Fibroblast of skin of right biceps (primary cell): Measurements from ENCODE around the gene RERE.
"Not testable (repeated sequence)": the region's sequence is repeated elsewhere in the genome, so short reads cannot be mapped to it uniquely, and the experiment has no call there.

ENCODE experiments used
- DNase-seq: peaks from one replicate; pipeline ENCODE4 v3.0.0-alpha.2; 2013

RERE gene

DNA sequence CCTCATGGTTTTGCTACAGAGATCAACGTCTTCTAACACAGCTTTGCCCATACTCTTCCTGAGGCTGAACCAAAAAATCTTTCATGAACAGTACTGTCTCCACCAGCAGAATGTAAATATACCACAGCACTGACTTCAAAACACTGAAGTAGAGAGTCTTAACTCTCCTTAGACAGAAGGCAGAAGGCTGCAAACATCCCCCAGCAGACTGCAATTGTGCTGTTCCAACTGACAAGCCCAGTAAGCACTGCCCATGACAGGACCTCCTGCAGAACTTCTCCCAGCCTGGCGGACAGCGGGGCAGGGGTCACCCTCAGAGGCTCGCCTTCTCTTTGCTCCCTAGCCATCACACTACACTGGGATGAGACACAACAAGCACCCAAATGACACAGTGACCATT, 218.7 kb downstream of the RERE start:
- no peak for DNase-seq

DNA sequence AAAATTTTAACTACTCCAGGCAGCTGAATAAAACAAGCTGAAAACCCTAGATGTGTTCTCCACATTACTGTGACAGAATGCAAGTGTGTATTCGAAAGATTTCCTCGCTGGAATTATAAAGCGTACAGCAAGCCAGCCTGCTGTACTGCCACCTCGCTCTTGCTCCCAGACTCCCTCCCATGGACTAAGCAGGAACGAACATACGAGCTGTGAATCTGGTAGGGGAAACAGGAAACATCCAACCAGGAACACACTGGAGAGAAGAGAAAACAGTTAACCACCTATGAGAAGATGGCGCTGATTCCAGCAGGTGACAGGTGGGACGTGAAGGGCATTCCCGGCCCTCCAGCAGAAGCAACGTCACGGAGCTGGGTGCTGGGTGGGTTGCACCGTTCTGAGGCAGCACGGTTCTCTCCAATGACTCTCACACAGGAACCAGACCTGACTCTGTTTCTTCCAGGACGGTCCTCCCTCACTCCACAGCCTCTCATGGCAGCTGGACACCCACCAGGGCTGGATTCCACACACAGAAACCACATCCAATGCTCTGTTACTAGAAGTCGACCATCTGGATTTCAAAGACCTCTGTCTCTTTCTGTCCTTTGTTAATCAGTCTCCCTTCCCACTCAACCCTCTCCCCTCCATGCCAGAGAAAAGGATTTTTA, 219.2 kb downstream of the RERE start:
- peak; percentile 65 for DNase-seq

GRCh38 chr1:8597455-8597854, 220.0 kb downstream of the RERE start:
- DNase-seq: peak; percentile 76

DNA sequence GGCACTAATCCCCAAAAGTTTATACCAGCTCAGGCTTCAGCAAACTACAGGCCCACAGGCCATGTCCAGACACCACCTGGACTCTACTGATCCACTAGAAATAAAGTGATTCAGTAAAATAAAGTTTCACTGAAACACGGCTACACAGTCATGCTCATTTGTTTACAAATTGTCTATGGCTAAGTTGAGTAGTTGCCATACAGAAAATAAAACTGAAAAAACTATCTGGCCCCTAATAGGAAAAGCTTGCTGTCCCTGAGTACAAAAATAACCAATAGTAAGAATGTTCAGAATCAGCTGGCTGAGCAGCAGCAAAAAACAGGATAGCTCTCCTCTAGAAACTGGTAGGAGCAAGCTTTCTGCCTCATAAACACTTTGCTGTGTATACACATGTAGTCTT, 221.5 kb downstream of the RERE start:
- DNase-seq: no peak

DNA sequence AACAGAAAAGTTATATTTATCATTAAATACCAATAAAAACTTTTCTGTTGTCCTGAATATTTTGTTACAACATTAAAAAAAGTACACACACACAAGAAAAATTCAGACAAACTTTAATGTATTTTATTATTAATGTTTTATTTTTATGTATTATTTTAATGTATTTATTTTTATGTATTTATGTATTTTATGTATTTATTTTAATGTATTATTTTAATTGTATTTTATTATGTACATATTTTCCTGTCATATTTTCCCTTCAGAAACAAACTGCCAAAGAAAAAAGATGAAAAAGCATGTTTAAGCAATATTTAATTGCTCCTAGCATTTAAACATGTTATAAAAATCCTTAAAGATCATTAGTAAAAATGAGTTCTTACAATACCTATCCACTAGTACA, 222.1 kb downstream of the RERE start:
- DNase-seq: no peak

DNA sequence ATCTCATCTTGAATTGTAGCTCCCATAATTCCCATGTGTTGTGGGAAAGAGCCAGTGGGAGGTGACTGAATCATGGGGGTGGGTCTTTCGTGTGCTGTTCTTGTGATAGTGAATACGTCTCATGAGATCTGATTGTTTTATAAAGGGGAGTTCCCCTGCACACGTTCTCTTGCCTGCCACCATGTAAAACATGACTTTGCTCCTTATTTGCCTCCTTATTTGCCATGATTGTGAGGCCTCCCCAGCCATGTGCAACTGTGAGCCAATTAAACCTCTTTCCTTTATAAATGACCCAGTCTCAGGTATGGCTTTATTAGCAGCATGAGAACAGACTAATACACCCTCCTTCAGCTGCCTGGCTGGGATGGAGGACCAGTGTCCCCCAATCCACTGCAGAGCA, 224.1 kb downstream of the RERE start:
- not testable (repeated sequence) for DNase-seq

DNA sequence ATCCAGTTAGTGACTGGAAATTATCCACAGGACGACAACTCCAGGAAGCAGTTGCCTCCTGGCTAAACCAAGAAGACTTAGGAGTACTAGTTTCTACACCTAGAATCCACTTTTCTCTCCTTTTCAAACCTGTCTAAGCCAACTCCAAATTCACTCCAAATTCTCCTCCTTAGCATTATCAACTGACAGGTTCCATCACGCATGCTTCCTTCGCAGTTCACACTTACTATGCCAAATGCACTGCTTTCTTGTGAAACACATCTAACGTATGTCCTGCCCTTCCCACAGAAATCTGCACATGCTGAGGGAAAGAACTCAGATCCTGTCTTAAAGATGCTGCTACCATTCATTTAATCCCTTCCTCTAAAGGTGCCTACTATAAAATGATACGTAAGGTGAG, 225.9 kb downstream of the RERE start:
- no peak for DNase-seq

- no peak for DNase-seq
Measured at GRCh38 chr1:8590721-8591351, 226.6 kb downstream of the RERE start.

GRCh38 chr1:8589571-8589970, 227.9 kb downstream of the RERE start:
- no peak for DNase-seq

DNA sequence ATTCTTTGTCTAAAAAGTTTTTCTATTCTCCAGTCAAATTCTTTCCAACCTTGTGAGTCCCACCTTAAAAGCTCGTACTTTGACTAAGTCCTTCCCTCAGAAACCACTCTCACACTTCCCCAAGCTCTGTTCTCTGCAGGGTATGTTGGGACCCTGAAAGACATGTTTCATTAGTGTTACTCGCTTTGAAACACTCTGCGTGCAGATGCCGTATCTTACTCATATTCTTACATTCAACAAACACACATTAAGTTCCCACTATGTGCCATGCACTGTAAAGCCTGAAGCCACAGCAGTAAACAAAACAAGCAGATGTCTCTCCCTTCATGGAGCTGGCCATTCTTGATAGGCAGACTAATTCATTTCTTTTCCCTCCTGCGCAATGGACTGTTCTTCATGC, 229.7 kb downstream of the RERE start:
- DNase-seq: no peak

- peak; percentile 28 for DNase-seq
Measured at GRCh38 chr1:8586438-8586837, 231.0 kb downstream of the RERE start.

GRCh38 chr1:8584316-8584715, 233.1 kb downstream of the RERE start:
- peak; percentile 21 for DNase-seq

DNA sequence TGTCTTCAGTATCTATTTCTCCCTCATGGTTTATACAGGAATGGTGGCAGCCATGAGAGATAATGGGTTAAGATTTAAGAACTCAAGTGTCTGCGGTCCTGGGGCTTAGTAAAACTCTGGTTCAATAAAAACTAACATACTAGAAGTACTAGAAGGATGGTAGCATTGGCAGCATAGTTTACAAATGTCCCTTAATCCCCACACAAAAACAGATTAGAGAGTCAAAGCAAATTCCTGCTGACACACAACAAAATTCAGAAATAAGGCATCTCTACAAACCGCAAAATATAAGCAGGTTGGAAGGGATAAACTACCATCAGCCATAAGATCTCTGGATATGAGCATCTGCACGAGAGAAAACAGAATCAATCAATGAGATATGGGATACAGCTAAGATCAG, 234.4 kb downstream of the RERE start:
- DNase-seq: no peak

DNA sequence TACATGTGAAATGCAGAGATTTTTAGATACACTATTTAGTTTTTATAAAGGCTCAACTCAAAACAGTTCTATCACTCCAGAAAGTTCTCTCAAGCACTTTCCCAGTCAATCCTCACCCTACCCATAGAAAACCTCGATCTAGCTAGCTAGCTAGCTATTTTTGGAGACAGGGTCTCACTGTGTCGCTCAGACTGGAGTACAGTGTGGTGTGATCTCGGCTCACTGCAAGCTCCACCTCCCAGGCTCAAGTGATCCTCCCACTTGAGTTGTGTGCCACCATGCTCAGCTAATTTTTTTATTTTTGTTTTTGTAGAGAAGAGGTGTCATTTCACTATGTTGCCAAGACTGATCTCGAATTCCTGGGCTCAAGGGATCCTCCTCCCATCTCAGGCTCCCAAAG, 236.9 kb downstream of the RERE start:
- DNase-seq: no peak

GRCh38 chr1:8578936-8579335, 238.5 kb downstream of the RERE start:
- no peak for DNase-seq

DNA sequence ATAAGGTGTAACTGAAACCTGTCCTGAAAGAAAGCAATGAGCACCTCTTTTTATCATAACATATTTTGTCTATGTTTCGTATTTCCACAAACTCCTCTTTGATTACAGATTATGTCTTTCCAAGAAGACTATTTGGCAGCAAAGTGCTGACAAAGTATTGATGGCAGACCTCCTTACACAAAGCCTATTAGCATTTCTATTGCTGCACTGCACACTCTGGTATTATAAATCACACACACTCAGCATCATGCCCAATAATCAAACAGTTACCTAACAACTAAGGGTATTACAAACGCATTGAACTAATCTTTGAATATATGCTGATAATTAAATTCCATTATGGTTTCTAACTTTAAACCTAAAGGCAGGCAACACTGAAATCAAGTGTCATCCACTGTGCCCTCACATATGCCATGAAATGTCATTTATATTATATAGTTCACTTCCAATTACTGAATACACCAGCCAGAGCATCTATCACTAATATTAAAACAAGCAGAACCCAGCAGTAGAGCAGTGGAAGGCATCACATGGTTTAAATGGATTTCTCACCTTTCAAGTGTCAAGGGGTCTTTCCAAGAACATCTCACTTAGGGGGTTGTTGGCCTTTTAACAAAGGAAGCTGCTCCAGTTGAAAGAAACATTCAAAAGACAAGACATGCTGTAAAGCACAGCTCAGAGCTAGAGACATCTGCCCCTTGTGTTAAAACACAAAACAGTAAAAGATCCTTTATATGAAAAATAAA, 239.1 kb downstream of the RERE start:
- DNase-seq: no peak

- no peak for DNase-seq
Measured at GRCh38 chr1:8574985-8575384, 242.5 kb downstream of the RERE start.

DNA sequence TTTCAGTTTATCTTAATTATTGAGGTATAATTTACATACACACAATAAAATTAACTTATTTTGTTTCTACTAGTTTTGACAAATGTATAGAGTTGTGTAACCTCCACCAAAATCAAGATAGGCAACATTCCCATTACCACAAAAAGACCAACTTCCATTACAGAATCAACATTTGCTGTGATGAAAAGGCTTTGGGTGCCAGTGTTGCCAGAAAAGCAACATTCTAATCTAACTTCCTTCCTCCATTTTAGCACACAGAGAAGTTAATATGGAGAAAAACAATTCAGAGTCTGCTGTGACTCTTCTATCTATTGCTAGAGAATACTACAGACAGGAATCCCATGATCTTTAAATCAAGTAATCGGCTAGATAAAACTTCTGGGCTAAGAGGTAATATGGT, 245.3 kb downstream of the RERE start:
- no peak for DNase-seq

GRCh38 chr1:8571200-8571984, 246.0 kb downstream of the RERE start:
- peak; percentile 44 for DNase-seq

DNA sequence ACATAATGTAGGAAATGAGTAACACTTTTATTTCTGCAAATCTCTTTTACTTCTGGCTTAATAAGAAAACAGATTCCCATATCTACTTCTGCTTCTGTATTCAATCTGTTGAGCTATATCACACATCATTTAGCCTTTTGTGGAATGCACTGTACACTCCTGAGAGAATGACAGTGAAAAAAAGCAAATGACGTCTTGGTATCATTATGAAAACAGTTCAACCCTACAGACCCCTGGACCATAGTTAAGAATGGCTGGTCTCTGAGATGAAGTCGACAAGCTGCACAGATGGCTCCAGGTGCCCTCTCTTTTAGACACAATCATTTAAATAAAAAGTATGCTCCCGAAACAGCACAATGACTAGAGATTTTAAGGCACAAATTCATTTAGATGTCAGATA, 247.0 kb downstream of the RERE start:
- no peak for DNase-seq

GRCh38 chr1:8569242-8569641, 248.2 kb downstream of the RERE start:
- DNase-seq: no peak

GRCh38 chr1:8568837-8569236, 248.6 kb downstream of the RERE start:
- no peak for DNase-seq

DNA sequence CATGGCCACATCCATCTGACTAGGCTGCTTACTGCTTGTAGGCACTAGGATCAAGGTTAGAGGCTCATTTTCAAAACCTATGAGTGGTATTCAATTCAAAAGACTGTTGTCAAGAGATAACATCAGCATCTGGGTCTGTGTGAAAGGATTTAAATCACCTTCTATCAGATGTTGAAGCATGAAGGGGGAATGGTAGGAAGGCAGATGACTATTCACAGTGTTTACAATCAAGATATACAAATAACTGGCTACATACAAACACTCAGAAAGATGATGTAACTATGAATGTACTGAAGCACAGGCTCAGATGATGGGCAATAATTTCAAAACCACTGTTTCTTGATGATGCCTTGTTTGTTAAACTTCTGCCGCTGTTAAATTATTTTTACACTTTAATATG, 250.3 kb downstream of the RERE start:
- DNase-seq: no peak

DNA sequence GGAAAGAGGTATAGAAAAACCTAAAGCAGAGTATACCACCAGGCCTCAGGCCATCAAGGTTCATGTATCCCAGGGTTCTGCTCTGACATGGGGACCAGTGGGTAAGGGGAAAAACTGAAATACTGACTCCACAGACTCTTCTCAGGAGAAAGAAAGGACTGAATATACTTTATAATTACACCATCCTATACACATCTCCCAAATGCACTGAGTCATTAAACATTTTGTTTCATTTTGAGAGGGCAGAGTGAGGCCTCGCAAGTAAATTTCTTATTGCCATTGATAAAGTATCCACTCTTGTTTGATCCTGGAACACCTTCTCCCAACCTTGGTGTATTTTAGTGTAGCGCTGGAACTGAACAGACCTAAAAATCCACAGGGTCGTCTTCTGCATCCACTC, 251.6 kb downstream of the RERE start:
- no peak for DNase-seq
